ENCODE results near the gene SLC52A1.
A peak's percentile ranks its signal among the peaks of the same experiment; 100 is the strongest.

- no peak for TF ChIP-seq CTCF (IDR thresholded peaks at IDR 0.05)
- TF ChIP-seq POLR2A (IDR thresholded peaks at IDR 0.05): peak in 1 of 2 donors; percentile 31
Observed at GRCh38 chr17:4986403-4986802, 48.8 kb downstream of the SLC52A1 start.

All from uterus (tissue), 2 donors.